ENCODE measurements around the gene MCRIP1.

MCRIP1 gene

GRCh38 chr17:81854974-81855774 is 22.1 kb upstream of the MCRIP1 start:
- Histone ChIP-seq H3K9ac (peak overlapping the region in 9 of 11 experiments; percentile 2 to 96 (median 33); a peak in 12 of 22 replicates), H3K27me3 (no peaks in the 10 kb centered on the region), H3K27ac (no peak overlapping the region), H3K9me3 (replicated peaks in 1 of 11) (no peaks in the 10 kb centered on the region), H3K4me1 (peaks cover 22 to 42% (median 26%) of the 10 kb centered on the region in 10 experiments), H3K36me3 (peaks cover 88 to 95% (median 92%) of the 10 kb centered on the region in 11 experiments), H3K4me2 (no peak overlapping the region), H4K20me1 (peaks cover 71 to 100% (median 97%) of the 10 kb centered on the region in 11 experiments; a peak in 21 of 22 replicates), H3K4me3 (no peak overlapping the region)
- TF ChIP-seq Cebpa-rat (IDR thresholded peaks at IDR 0.05), result no peak

- Histone ChIP-seq H3K27me3 (no peaks in the 10 kb centered on the region), H3K27ac (no peak overlapping the region), H3K9me3 (replicated peaks in 1 of 11) (no peaks in the 10 kb centered on the region), H3K4me1 (peaks cover 0 to 21% (median 3%) of the 10 kb centered on the region in 10 experiments; a peak in 13 of 20 replicates), H3K36me3 (peaks cover 96 to 100% (median 100%) of the 10 kb centered on the region in 11 experiments), H4K20me1 (peaks cover 49 to 100% (median 79%) of the 10 kb centered on the region in 11 experiments; a peak in 21 of 22 replicates), H3K4me2 (no peak overlapping the region), H3K9ac (0 out of 22 replicates have a peak overlapping the region, but pooled peaks of 2 of the 11 experiments have one; percentile 6 to 9), H3K4me3 (no peak overlapping the region)
- TF ChIP-seq Cebpa-rat (IDR thresholded peaks at IDR 0.05), result no peak
Observed at GRCh38 chr17:81852237-81852636, 19.1 kb upstream of the MCRIP1 start.

GRCh38 chr17:81851423-81851822 is 18.3 kb upstream of the MCRIP1 start:
- TF ChIP-seq Cebpa-rat (IDR thresholded peaks at IDR 0.05), result no peak
- Histone ChIP-seq H3K36me3 (peaks cover 96 to 100% (median 100%) of the 10 kb centered on the region in 11 experiments), H3K27me3 (no peaks in the 10 kb centered on the region), H3K4me1 (peaks cover 0 to 13% (median 0%) of the 10 kb centered on the region in 10 experiments; a peak in 7 of 20 replicates), H3K4me2 (no peak overlapping the region), H3K9me3 (replicated peaks in 1 of 11) (no peaks in the 10 kb centered on the region), H3K27ac (no peak overlapping the region), H4K20me1 (peaks cover 41 to 100% (median 71%) of the 10 kb centered on the region in 11 experiments; a peak in 21 of 22 replicates), H3K9ac (peak overlapping the region in 2 of 11 experiments; percentile 13 to 17; a peak in 1 of 22 replicates), H3K4me3 (no peak overlapping the region)

GRCh38 chr17:81849457-81849856 is 16.4 kb upstream of the MCRIP1 start:
- H3K27ac ChIP-seq, result no peak overlapping the region
- H3K27me3 ChIP-seq, result no peaks in the 10 kb centered on the region
- no peak for TF ChIP-seq Cebpa-rat (IDR thresholded peaks at IDR 0.05)
- H3K4me2 ChIP-seq, result no peak overlapping the region
- no peaks in the 10 kb centered on the region for H3K9me3 ChIP-seq (replicated peaks in 1 of 11)
- peaks cover 0 to 8% (median 0%) of the 10 kb centered on the region in 10 experiments; a peak in 2 of 20 replicates for H3K4me1 ChIP-seq
- peaks cover 24 to 100% (median 64%) of the 10 kb centered on the region in 11 experiments; a peak in 21 of 22 replicates for H4K20me1 ChIP-seq
- no peak overlapping the region for H3K9ac ChIP-seq
- H3K36me3 ChIP-seq, result peaks cover 96 to 100% (median 100%) of the 10 kb centered on the region in 11 experiments
- H3K4me3 ChIP-seq, result no peak overlapping the region

GRCh38 chr17:81846743-81847689 is 13.9 kb upstream of the MCRIP1 start:
- H3K9me3 ChIP-seq (replicated peaks in 1 of 11), result no peaks in the 10 kb centered on the region
- H3K27me3 ChIP-seq, result no peaks in the 10 kb centered on the region
- H3K27ac ChIP-seq, result no peak overlapping the region
- H3K4me1 ChIP-seq, result peaks cover 0 to 32% (median 10%) of the 10 kb centered on the region in 10 experiments; a peak in 17 of 20 replicates
- no peak overlapping the region for H3K9ac ChIP-seq
- TF ChIP-seq Cebpa-rat (IDR thresholded peaks at IDR 0.05), result no peak
- peaks cover 26 to 100% (median 54%) of the 10 kb centered on the region in 11 experiments; a peak in 20 of 22 replicates for H4K20me1 ChIP-seq
- peaks cover 94 to 100% (median 99%) of the 10 kb centered on the region in 11 experiments for H3K36me3 ChIP-seq
- no peak overlapping the region for H3K4me2 ChIP-seq
- no peak overlapping the region for H3K4me3 ChIP-seq

- no peak for TF ChIP-seq Cebpa-rat (IDR thresholded peaks at IDR 0.05)
- no peak overlapping the region for H3K27ac ChIP-seq
- no peak overlapping the region for H3K4me3 ChIP-seq
- H3K4me1 ChIP-seq, result peaks cover 7 to 41% (median 19%) of the 10 kb centered on the region in 10 experiments; a peak in 17 of 20 replicates
- peaks cover 17 to 100% (median 45%) of the 10 kb centered on the region in 11 experiments; a peak in 18 of 22 replicates for H4K20me1 ChIP-seq
- H3K27me3 ChIP-seq, result no peaks in the 10 kb centered on the region
- no peaks in the 10 kb centered on the region for H3K9me3 ChIP-seq (replicated peaks in 1 of 11)
- 0 out of 22 replicates have a peak overlapping the region, but pooled peaks of 1 of the 11 experiments have one; percentile 9 for H3K9ac ChIP-seq
- H3K36me3 ChIP-seq, result peaks cover 85 to 99% (median 90%) of the 10 kb centered on the region in 11 experiments
- no peak overlapping the region for H3K4me2 ChIP-seq
Observed at GRCh38 chr17:81845881-81846742, 13.0 kb upstream of the MCRIP1 start.

GRCh38 chr17:81845361-81845760 is 12.3 kb upstream of the MCRIP1 start:
- no peak overlapping the region for H3K27ac ChIP-seq
- 0 out of 22 replicates have a peak overlapping the region, but pooled peaks of 1 of the 11 experiments have one; percentile 23 for H3K9ac ChIP-seq
- peaks cover 79 to 91% (median 83%) of the 10 kb centered on the region in 11 experiments for H3K36me3 ChIP-seq
- H3K9me3 ChIP-seq (replicated peaks in 1 of 11), result no peaks in the 10 kb centered on the region
- no peaks in the 10 kb centered on the region for H3K27me3 ChIP-seq
- H3K4me3 ChIP-seq, result no peak overlapping the region
- no peak for TF ChIP-seq Cebpa-rat (IDR thresholded peaks at IDR 0.05)
- H3K4me2 ChIP-seq, result no peak overlapping the region
- H4K20me1 ChIP-seq, result peaks cover 9 to 98% (median 37%) of the 10 kb centered on the region in 11 experiments; a peak in 17 of 22 replicates
- peaks cover 7 to 49% (median 26%) of the 10 kb centered on the region in 10 experiments; a peak in 17 of 20 replicates for H3K4me1 ChIP-seq

All from BLaER1 treated with 17β-estradiol and CSF1 and Interleukin-3, amounts not matched to agents 10 nM and 100 nM (cell line).